ENCODE results near the gene SRP9. TPM values are rescaled to one million over a fixed set of nuclear protein-coding genes. Genes with fewer than 3 reads are reported as not detected.

SRP9 gene
- total and polyA plus RNA-seq, 8 donors, result 68.9 to 289 (median 156) TPM

DNA sequence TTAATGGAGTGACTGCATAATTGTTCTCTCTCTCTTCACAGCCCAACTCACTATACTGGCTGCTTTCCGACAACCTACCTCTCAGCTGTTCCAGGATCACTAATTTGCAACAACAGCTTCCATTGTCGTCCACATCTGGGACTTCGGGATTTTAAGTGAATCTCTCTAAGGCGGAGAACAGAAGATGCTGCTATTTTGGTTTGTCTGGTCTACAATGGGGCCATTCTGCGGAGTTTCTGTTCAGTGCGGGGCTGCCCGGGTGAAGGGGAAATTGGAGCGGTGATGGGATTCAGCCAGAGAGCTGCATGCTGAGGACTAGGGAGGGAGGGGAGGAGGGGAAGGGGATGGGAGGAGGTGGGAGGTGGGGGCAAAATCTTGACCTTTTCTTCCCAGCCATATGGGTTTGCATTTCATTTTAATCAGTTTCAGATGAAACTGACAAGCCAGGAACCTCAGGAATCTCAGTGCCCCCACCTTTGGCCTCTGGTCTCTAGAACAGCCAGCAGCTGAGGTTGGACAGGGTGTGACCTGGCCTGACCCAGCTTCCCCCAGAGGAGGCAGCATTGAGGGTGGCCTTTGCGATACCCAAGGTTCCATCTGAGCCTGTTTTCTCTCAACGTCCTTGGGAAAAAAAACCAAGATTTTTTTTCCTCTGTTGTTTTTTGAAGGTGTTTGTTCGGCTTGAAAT, 6.9 kb upstream of the SRP9 start:
- Histone ChIP-seq H3K27ac (peak overlapping the region in 1 of 5 donors; percentile 78), H3K4me1 (peaks cover 28 to 88% (median 60%) of the 10 kb centered on the region in 4 donors), H3K27me3 (no peaks in the 10 kb centered on the region), H3K4me3 (no peak overlapping the region), H3K9me3 (no peaks in the 10 kb centered on the region), H3K36me3 (no peaks in the 10 kb centered on the region)
- 85 to 95% (median 91%) methylated on average over 11 of the region's 11 CpGs for WGBS, 5 donors
- TF ChIP-seq, protein P1, sequence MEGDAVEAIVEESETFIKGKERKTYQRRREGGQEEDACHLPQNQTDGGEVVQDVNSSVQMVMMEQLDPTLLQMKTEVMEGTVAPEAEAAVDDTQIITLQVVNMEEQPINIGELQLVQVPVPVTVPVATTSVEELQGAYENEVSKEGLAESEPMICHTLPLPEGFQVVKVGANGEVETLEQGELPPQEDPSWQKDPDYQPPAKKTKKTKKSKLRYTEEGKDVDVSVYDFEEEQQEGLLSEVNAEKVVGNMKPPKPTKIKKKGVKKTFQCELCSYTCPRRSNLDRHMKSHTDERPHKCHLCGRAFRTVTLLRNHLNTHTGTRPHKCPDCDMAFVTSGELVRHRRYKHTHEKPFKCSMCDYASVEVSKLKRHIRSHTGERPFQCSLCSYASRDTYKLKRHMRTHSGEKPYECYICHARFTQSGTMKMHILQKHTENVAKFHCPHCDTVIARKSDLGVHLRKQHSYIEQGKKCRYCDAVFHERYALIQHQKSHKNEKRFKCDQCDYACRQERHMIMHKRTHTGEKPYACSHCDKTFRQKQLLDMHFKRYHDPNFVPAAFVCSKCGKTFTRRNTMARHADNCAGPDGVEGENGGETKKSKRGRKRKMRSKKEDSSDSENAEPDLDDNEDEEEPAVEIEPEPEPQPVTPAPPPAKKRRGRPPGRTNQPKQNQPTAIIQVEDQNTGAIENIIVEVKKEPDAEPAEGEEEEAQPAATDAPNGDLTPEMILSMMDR (IDR thresholded peaks at IDR 0.05), result no peak
- TF ChIP-seq EP300 (IDR thresholded peaks at IDR 0.05), result no peak
- TF ChIP-seq POLR2AphosphoS5 (IDR thresholded peaks at IDR 0.05), result no peak
- TF ChIP-seq POLR2A (IDR thresholded peaks at IDR 0.05), result no peak
- intact Hi-C loops (cut with DNase I; ENCODE audit: low total_unique reads), result loop anchor here (10.0 kb wide), 1 partner anchor 296 kb away; no protein-coding TSS in a partner anchor
- no peak for DNase-seq

DNA sequence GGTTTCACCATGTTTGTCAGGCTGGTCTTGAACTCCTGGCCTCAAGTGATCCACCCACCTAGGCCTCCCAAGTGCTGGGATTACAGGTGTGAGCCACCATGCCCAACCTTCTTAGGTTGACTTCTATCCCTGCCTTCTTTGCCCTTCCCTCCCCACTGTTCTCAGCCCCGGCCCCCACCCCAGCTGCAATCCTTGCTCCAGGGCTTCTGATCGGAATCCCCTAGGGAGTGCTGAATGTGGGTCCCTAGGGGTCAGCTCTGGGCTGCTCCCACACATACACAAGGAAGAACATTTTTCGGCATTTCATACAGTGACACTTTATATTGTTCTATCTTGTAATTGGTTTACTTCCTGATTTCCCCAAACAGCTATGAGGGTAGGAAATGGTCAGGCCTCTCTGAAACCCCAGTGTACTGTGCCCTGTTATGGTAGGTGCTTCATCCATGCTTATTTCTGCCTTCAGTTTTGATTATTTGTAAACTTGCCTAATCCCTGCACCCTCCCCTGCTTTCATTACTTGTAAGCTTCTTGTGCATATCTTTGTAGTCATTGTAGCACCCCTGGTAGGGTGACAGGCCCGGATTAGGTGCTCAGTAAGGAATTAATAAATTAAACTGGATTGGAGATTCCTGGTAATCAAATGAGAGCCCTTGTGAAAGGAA, 5.8 kb upstream of the SRP9 start:
- Histone ChIP-seq H3K4me1 (peaks cover 26 to 88% (median 57%) of the 10 kb centered on the region in 4 donors), H3K4me3 (no peak overlapping the region), H3K27ac (peak overlapping the region; percentile 54 to 80 (median 73)), H3K27me3 (no peaks in the 10 kb centered on the region), H3K36me3 (no peaks in the 10 kb centered on the region), H3K9me3 (no peaks in the 10 kb centered on the region)
- intact Hi-C loops (cut with DNase I; ENCODE audit: low total_unique reads), result loop anchor here (10.0 kb wide), 1 partner anchor 297 kb away; no protein-coding TSS in a partner anchor
- 45 to 77% (median 62%) methylated on average over 4 of the region's 4 CpGs for WGBS, 5 donors
- no peak for DNase-seq
- TF ChIP-seq POLR2AphosphoS5 (IDR thresholded peaks at IDR 0.05), result no peak
- TF ChIP-seq, protein P1 (IDR thresholded peaks at IDR 0.05), result no peak
- no peak for TF ChIP-seq EP300 (IDR thresholded peaks at IDR 0.05)
- TF ChIP-seq POLR2A (IDR thresholded peaks at IDR 0.05), result no peak

DNA sequence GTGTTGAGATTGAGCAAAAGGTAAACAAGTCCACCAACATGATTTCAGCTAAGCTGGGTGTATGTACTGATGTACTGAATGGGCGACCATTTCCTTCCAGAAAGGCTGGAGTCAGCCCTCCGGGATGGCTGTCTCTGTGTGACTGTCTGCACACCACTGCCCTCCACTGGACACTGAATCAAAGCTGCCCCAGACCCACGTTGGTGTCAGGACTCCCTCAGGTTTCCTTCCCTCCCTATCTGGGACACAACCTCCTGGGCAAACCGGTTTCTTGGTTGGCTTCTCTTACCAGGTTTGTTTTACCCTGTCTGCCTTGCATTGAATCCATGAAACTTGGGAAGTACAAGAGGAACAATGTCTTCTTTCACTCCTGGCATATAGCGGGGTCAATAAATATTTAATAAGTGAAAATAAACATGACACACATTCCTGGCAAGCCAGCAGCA, 5.3 kb upstream of the SRP9 start:
- no peaks in the 10 kb centered on the region for H3K36me3 ChIP-seq
- no peaks in the 10 kb centered on the region for H3K27me3 ChIP-seq
- DNase-seq, result peak; percentile 93 to 97
- H3K27ac ChIP-seq, result peak overlapping the region; percentile 54 to 80 (median 73)
- peaks cover 27 to 87% (median 55%) of the 10 kb centered on the region in 4 donors for H3K4me1 ChIP-seq
- no peak overlapping the region for H3K4me3 ChIP-seq
- intact Hi-C loops (cut with DNase I; ENCODE audit: low total_unique reads), result loop anchor here (10.0 kb wide), 1 partner anchor 298 kb away; no protein-coding TSS in a partner anchor
- no peaks in the 10 kb centered on the region for H3K9me3 ChIP-seq
- TF ChIP-seq EP300 (IDR thresholded peaks at IDR 0.05) (no peak), POLR2A (IDR thresholded peaks at IDR 0.05) (no peak), POLR2AphosphoS5 (IDR thresholded peaks at IDR 0.05) (peak; percentile 21 to 82 (median 63))
- TF ChIP-seq, protein P1 (IDR thresholded peaks at IDR 0.05), result peak in 6 of 7 experiments; percentile 49 to 96 (median 76)
- WGBS, 5 donors, result 6 to 15% (median 10%) methylated on average over 5 of the region's 5 CpGs

DNA sequence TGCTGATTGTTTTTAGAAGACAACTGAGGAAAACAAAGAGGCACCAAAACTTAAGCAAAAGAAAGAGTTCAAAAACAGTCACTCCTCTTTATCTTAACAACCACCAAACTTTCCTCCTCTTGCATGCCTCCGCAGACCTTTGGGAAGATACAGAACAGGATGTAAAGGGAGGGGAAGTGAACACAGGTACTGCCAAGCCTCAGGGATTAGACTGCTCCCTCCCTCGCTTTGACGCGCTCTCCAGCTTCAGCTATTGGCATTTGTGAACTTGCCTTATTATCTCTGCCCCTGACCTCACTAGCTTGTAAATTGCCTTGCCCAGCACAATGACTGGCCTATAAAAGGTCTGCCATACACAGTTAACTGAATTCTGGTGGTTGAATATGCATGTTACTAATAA, 4.8 kb upstream of the SRP9 start:
- Histone ChIP-seq H3K27ac (peak overlapping the region; percentile 33 to 80 (median 73)), H3K4me1 (peaks cover 22 to 82% (median 51%) of the 10 kb centered on the region in 4 donors), H3K4me3 (no peak overlapping the region), H3K9me3 (no peaks in the 10 kb centered on the region), H3K27me3 (no peaks in the 10 kb centered on the region), H3K36me3 (no peaks in the 10 kb centered on the region)
- intact Hi-C loops (cut with DNase I; ENCODE audit: low total_unique reads), result loop anchor here (10.0 kb wide), 1 partner anchor 298 kb away; no protein-coding TSS in a partner anchor
- DNase-seq, result peak; percentile 58 to 67
- WGBS, 5 donors, result 26 to 44% (median 38%) methylated on average over 4 of the region's 4 CpGs
- no peak for TF ChIP-seq POLR2A (IDR thresholded peaks at IDR 0.05)
- no peak for TF ChIP-seq POLR2AphosphoS5 (IDR thresholded peaks at IDR 0.05)
- TF ChIP-seq EP300 (IDR thresholded peaks at IDR 0.05), result no peak
- TF ChIP-seq, protein P1 (IDR thresholded peaks at IDR 0.05), result no peak
